GM18499 (cell line): ENCODE measurements around the gene PPIA.
"Not testable (repeated sequence)": the region's sequence is repeated elsewhere in the genome, so short reads cannot be mapped to it uniquely, and the experiment has no call there.

Experiments used
- ATAC-seq: cut with Tn5 transposase; IDR thresholded peaks from one replicate; pipeline ENCODE4 v1.9.1; 2021; ENCODE audit warnings: moderate number of reproducible peaks; ENCODE audit not compliant: insufficient read depth, unreplicated experiment

Gene PPIA

DNA sequence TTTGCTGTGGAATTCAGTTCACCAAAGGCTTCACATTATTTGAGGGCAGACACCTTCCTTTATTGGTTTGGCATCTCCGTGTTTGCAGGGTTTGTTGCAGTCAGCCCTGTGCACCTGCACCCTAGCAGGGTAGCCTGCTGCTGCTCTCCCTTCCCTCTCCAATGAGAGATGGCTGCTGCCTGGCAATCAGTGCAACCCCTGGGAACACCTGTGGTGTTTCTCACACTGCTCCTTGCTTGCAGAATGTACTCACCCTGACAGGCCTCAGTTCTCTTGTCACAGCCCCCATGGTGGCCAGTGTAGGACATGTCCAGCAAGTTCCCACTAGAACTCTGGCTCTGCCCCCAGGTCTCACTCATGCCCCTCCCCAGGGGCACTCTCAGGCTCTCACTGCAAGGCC is 12.1 kb upstream of the PPIA start:
- no peak for ATAC-seq

- ATAC-seq = not testable (repeated sequence)
Measured at GRCh38 chr7:44785218-44785617, 11.3 kb upstream of the PPIA start.

- no peak for ATAC-seq
Measured at GRCh38 chr7:44787041-44787440, 9.4 kb upstream of the PPIA start.

DNA sequence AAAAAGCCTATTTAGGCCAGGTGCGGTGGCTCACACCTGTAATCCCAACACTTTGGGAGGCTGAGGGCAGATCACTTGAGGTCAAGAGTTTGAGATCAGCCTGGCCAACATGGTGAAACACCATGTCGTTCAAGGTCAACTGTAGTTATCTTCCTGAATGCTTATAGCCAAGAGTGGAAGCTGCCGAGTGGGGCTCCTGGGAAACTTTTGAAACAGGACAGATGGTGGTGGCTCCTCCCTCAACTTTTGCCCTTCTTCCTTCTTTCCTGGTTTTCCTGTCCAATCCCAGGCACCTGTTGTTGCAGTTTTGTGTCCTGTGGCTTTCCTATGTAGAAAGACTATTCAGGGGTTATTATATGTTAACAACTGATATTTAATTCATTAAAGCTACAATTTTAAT is 8.7 kb upstream of the PPIA start:
- no peak for ATAC-seq

GRCh38 chr7:44789990-44790389 is 6.5 kb upstream of the PPIA start:
- no peak for ATAC-seq

- no peak for ATAC-seq
Measured at GRCh38 chr7:44791278-44792219, 4.9 kb upstream of the PPIA start.

DNA sequence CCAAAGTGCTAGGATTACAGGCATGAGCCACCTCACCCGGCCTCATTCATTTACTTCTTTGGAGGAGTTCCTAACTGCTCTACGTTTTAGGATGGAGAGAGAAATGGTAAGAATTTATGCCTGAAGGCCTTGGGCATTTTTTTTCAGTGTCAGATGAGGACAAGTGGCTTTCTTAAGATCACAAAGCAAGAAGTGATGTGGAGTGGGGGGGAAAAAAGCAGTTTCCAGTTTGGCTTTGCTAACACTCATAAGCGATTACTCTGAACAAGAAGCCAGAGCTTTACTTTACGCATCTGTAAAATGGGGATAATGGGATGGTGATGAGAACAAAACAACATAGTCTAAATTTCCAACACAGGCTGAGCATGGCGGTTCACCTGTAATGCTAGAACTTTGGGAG is 2.6 kb upstream of the PPIA start:
- ATAC-seq = no peak

GRCh38 chr7:44794331-44794730 is 2.1 kb upstream of the PPIA start:
- no peak for ATAC-seq

- peak; percentile 8 for ATAC-seq
Measured at GRCh38 chr7:44796034-44796503, 412 bp upstream of the PPIA start.

DNA sequence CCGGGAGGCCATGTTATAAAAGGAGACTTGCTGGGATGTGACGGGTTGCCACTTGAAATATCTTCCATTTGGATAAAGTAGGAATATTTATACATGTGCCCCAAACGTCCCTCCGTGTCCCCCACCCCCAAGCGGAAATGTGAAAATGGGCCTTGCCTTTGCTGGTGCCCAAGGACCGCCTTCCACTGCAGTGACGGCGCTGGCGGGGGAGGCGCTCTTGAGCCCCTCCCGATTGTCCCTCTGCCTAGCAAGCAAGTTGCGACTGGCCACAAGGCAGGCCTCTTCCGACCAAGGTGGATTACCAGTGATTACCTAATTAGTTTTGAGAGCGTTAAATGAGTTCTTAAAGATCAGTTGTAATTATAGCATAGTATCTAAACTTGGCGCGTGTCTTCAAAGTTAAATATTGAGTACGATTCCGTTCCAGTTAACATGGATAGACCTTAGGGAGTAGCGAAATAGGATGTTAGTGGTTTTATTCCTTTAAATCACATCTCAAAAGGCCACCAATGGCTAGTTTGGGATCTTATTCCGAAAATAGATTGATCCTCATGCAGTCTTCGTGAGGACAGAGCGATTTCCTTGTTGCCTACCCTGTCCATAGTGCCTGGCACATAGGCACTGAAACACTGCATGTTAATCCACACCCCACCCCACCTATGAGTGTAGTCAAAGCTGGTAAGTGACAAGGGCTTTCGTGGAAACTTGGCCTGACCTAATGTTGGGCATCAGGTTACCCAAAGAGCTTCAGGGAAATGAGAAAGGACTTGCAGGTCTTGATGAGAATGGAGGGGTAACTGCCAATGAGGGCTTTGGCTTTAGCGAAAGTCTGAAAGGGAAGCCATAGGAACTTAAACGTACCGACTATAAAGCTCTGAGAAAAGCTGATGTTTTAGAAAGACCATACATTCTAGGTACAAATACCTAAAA is 1.1 kb downstream of the PPIA start:
- no peak for ATAC-seq

DNA sequence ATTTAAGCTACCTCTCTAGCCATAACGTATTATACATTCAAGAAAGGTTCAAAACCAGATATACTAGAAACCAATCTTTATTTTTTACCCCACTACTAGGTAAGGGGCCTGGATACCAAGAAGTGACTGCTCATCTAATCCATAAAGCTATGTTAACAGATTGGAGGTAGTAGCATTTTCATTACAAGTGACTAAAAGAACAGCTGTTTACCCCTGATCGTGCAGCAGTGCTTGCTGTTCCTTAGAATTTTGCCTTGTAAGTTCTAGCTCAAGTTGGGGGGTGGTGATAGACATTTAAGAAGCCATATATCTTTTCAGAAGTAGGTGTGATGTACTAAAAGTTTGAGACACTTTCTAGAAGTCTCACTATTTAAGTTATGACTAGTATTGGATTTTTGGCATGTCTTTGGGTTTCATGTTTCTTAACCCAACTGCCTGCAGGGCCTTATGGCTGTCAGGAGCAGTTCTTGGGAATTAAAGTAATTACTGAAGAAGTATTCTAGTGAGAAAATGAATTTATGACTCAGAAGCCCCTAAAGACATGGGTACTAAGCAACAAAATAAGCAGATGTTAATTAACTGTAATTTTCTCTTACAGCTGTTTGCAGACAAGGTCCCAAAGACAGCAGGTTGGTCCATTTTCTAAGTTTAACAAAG is 2.3 kb downstream of the PPIA start:
- ATAC-seq = no peak

- ATAC-seq = no peak
Measured at GRCh38 chr7:44799939-44800338, 3.5 kb downstream of the PPIA start.

- ATAC-seq = no peak
Measured at GRCh38 chr7:44801890-44802289, 5.4 kb downstream of the PPIA start.

DNA sequence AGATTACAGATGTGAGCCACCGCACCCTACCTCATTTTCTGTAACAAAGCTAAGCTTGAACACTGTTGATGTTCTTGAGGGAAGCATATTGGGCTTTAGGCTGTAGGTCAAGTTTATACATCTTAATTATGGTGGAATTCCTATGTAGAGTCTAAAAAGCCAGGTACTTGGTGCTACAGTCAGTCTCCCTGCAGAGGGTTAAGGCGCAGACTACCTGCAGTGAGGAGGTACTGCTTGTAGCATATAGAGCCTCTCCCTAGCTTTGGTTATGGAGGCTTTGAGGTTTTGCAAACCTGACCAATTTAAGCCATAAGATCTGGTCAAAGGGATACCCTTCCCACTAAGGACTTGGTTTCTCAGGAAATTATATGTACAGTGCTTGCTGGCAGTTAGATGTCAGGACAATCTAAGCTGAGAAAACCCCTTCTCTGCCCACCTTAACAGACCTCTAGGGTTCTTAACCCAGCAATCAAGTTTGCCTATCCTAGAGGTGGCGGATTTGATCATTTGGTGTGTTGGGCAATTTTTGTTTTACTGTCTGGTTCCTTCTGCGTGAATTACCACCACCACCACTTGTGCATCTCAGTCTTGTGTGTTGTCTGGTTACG is 6.0 kb downstream of the PPIA start:
- ATAC-seq = no peak

GRCh38 chr7:44803828-44804519 is 7.5 kb downstream of the PPIA start:
- not testable (repeated sequence) for ATAC-seq

DNA sequence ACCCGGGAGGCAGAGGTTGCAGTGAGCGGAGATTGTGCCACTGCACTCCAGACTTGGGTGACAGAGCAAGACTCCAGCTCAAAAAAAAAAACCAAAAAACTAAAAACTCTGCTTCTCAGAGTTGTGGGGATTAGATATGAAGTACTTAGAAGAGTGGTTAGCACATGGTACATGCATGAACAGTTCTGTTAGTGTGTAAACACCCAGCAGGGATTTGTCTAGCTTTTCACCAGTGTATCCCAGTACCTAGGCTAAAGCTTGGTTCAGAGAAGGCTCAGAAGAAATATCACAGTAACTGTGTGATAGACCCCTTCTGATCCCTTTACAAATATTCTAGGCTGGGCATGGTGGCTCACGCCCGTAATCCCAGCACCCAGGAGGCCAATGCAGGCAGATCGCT is 9.5 kb downstream of the PPIA start:
- no peak for ATAC-seq

GRCh38 chr7:44808914-44809393 is 12.5 kb downstream of the PPIA start:
- ATAC-seq = no peak

DNA sequence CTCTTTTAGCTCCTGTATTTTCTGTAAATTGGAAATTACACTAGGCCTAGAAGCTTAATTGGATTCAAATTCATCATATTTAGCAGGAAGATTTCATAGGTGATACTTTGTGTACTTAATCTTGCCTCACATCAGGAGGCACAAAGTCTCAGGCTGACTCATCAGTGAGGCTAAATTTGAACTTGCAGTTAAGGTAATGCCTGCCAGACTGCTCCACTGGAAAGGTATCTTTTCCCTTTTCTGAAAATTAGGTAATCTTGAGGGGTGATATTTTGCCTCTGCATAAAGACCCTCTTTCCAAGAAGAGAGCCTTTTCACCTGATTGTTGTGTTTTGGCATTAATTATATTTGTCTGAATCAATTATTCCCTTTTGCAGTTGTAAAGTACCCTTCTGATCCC is 14.6 kb downstream of the PPIA start:
- ATAC-seq = no peak

GRCh38 chr7:44811571-44811970 is 15.1 kb downstream of the PPIA start:
- no peak for ATAC-seq
